Diencephalon (tissue), 1 donor: ENCODE measurements around the gene DAB1. TPM values are rescaled to one million over a fixed set of nuclear protein-coding genes. Genes with fewer than 3 reads are reported as not detected.

ENCODE experiments used
- total RNA-seq: library from RNA; depleted of rRNA; stranded (reverse); fragments of >200 nt; gene quantifications from one replicate; pipeline ENCODE4 v1.2.3, GENCODE V29; 2014

Gene DAB1
- 12.5 TPM for total RNA-seq

DNA sequence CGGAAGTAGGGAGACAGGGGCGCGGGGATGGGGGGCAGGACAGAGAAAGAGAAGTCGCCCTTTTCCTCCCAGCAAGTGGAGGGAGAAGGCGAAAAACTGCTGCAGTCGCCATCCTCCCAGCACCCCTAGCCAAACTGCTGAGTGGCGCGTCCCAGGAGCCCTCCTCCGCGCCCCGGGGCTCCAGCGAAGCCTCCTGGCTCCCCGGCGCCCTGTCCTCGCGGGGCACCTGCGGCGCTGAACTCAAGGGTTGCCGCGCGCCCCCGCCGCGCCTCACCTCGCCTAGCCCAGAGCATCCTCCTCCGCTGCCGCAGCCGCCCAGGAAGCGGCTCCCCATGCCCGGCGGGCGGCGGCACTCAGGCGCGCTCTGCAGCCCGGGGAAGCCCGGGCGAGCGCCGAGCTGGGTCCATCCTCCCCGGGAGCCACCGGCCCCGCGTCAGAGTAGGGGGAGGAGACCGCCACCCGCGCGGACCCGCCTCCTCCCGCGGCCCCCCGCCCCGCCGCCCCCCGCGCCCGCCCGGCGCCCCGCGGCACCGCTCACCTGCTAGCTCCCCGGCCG, at the start of gene DAB1:
TSS of gene DAB1 (minus strand) at position 405 of the 556 bp plus-strand sequence. CDS start 133,030 bp downstream, outside the sequence.

DNA sequence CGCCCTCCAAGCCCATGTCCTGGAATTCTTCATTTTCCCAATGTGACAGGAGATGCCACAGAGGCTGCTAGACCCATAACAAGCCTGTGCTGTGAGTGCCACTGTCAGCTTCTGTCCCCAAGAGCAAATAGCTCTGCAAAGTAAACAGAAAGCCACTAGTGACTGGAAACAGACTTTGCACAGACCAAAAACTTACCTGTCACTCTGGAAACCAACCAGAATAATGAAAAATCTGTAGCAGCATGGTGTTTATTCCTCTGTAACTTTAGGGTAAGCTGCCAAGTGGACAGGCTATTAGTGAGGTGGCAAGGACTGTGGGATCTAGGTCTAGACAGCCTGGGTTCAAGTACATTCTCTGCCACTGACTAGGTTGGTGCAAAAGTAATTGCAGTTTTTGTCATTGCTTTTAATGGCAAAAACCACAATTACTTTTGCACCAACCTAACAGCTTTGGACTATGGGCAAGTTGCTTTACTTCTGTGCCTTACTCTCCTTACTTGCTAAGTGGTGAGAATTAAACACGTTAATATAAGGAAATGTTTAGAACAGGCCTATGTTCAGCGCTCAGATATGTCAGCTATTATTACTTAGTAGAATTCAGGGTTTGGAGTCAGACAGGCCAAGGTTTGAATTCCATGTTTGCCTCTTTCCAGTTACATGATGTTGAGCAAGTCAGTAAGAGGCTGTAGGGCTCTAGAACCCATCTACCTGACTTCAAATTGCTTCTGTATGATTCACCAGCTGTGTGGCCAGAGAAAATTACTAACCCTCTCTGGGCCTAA, 457.8 kb downstream of the DAB1 start, which contains the start of gene C8B:
TSS of gene C8B (minus strand) at position 100 of the 782 bp plus-strand sequence. CDS start at position 33, 67 bp downstream.

